T-cell (primary cell): Measurements from ENCODE around the gene HPRT1. TPM values are rescaled to one million over a fixed set of nuclear protein-coding genes. Genes with fewer than 3 reads are reported as not detected.
"Not testable (repeated sequence)": the region's sequence is repeated elsewhere in the genome, so short reads cannot be mapped to it uniquely, and the experiment has no call there.

Source experiments
- ATAC-seq, 4 experiments: fragments of 200-7000 bp in 3 of 4; fragments of 150-1000 bp in 1 of 4; cut with Tn5 transposase; replicated peaks in 1 of 4; 1 replicate in 3 of 4; 2 replicates in 1 of 4; pipeline ENCODE4 v1.10.0; 2021; ENCODE audit warnings: moderate library complexity in 3 of 4, mild to moderate bottlenecking in 2 of 4, moderate number of reproducible peaks in 1 of 4
- CTCF ChIA-PET, 2 donors: fragments of 300-600 bp; sonication (Branson Sonifier 250); formaldehyde crosslinking; loops; one replicate each; lab custom pipeline; 2022; ENCODE audit warnings: antibody characterized with exemption in 2 of 2; lab: Charles Lee
- POLR2A ChIA-PET, 2 donors: fragments of 300-600 bp; sonication (Branson Sonifier 250); formaldehyde crosslinking; loops; one replicate each; lab custom pipeline; 2022; ENCODE audit warnings: antibody characterized with exemption in 2 of 2; lab: Charles Lee
- DNase-seq, 35 experiments: peaks; one replicate each; pipeline versions ENCODE4 v3.0.0 to v3.0.0-alpha.2; 2013 to 2023
- H3K27ac ChIP-seq: one replicate; pipeline ENCODE4 v1.5.1; 2013; ENCODE audit warnings: low read length
- H3K27me3 ChIP-seq, 2 experiments: replicated peaks in 1 of 2; 1 replicate in 1 of 2; 2 replicates in 1 of 2; pipeline versions ENCODE4 v1.6.1 to v1.7.0; 2013; ENCODE audit warnings: low read length in 1 of 2, mixed read lengths in 1 of 2; ENCODE audit not compliant: control insufficient read depth in 2 of 2, insufficient read depth in 2 of 2; ENCODE audit errors: extremely low read depth in 1 of 2
- H3K36me3 ChIP-seq, 2 donors: 1 replicate in 1 of 2; 2 replicates in 1 of 2; pipeline versions ENCODE4 v1.6.1 to v1.7.0; 2013; ENCODE audit warnings: low read length in 1 of 2; ENCODE audit not compliant: control insufficient read depth in 2 of 2, insufficient read depth in 1 of 2; ENCODE audit errors: extremely low read depth in 1 of 2
- H3K4me1 ChIP-seq, 2 experiments: 1 replicate in 1 of 2; 2 replicates in 1 of 2; pipeline versions ENCODE4 v1.6.1 to v1.7.0; 2013; ENCODE audit warnings: low read length in 2 of 2, mixed read lengths in 1 of 2; ENCODE audit not compliant: insufficient read depth in 2 of 2, control insufficient read depth in 1 of 2; ENCODE audit errors: extremely low read depth in 1 of 2
- H3K4me3 ChIP-seq, 2 donors: 1 replicate in 1 of 2; 2 replicates in 1 of 2; pipeline versions ENCODE4 v1.5.1 to v1.7.0; 2013; ENCODE audit warnings: mild to moderate bottlenecking in 2 of 2, low read length in 1 of 2, moderate library complexity in 1 of 2; ENCODE audit not compliant: control insufficient read depth in 1 of 2; ENCODE audit errors: extremely low read depth in 1 of 2
- H3K9me3 ChIP-seq: 2 replicates; pipeline ENCODE4 v1.7.0; 2013
- H3K27ac Mint-ChIP-seq, 2 donors: one replicate each; pipeline ENCODE4 v1.8.0; 2020 to 2021; ENCODE audit warnings: mild to moderate bottlenecking in 2 of 2, mixed read lengths in 2 of 2
- H3K27me3 Mint-ChIP-seq, 2 donors: one replicate each; pipeline ENCODE4 v1.8.0; 2021 to 2022; ENCODE audit warnings: mixed read lengths in 2 of 2
- H3K36me3 Mint-ChIP-seq: one replicate; pipeline ENCODE4 v1.8.0; 2021; ENCODE audit warnings: mixed read lengths
- H3K4me1 Mint-ChIP-seq, 3 donors: one replicate each; pipeline ENCODE4 v1.8.0; 2020 to 2022; ENCODE audit warnings: mixed read lengths in 3 of 3, mild to moderate bottlenecking in 1 of 3
- H3K4me3 Mint-ChIP-seq, 3 donors: one replicate each; pipeline ENCODE4 v1.8.0; 2020 to 2022; ENCODE audit warnings: mild to moderate bottlenecking in 3 of 3, mixed read lengths in 3 of 3, moderate library complexity in 3 of 3
- H3K9me3 Mint-ChIP-seq, 3 donors: one replicate each; pipeline ENCODE4 v1.8.0; 2020 to 2022; ENCODE audit warnings: mixed read lengths in 3 of 3
- WGBS: methylation state at CpG from one replicate; pipeline ENCODE4 v1.1.5; 2013; ENCODE audit warnings: missing lambda C conversion rate; ENCODE audit not compliant: insufficient coverage; 5-methylcytosine and 5-hydroxymethylcytosine counted together
- total RNA-seq, 35 experiments: library from RNA in 6 of 35; stranded (reverse) in 6 of 35; fragments of 120-200 nt in 1 of 35; gene quantifications; one replicate each; pipeline versions ENCODE4 v1.2.1 to v1.2.4 and lab custom pipeline; 2013 to 2026

HPRT1 gene
- total RNA-seq, 5 donors from 2014 or later (not counting 1 experiment from before 2014, with no cell fraction given), result 16.0 to 24.8 (median 17.6) TPM

DNA sequence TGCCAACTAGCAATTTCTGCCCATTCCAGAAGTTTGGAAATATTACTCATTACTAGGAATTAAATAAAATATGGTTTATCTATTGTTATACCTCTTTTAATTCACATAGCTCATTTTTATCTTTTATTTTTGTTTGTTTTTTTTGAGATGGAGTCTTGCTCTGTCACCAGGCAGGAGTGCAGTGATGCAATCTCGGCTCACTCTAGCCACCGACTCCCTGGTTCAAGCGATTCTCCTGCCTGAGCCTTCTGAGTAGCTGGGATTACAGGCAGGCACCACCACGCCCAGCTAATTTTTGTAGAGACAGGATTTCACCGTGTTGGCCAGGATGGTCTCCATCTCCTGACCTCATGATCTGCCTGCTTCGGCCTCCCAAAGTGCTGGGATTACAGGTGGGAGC is 4.5 kb downstream of the HPRT1 start:
- H3K4me1 Mint-ChIP-seq, result peaks cover 0 to 17% (median 13%) of the 10 kb centered on the region in 3 donors
- H3K27me3 Mint-ChIP-seq, H3K4me1 ChIP-seq, H3K9me3 ChIP-seq, DNase-seq, H3K27ac Mint-ChIP-seq, H3K4me3 Mint-ChIP-seq, ATAC-seq, H3K36me3 Mint-ChIP-seq, H3K36me3 ChIP-seq, H3K4me3 ChIP-seq, H3K27ac ChIP-seq, H3K27me3 ChIP-seq, H3K9me3 Mint-ChIP-seq, CTCF ChIA-PET: not testable (repeated sequence)
- WGBS, result 92% methylated on average over 2 of the region's 6 CpGs
- POLR2A ChIA-PET, result interaction anchor here in 1 of 2 donors (0.7 kb wide), 1 partner anchor 12 kb away, joined by 3 read pairs; no protein-coding TSS in a partner anchor

DNA sequence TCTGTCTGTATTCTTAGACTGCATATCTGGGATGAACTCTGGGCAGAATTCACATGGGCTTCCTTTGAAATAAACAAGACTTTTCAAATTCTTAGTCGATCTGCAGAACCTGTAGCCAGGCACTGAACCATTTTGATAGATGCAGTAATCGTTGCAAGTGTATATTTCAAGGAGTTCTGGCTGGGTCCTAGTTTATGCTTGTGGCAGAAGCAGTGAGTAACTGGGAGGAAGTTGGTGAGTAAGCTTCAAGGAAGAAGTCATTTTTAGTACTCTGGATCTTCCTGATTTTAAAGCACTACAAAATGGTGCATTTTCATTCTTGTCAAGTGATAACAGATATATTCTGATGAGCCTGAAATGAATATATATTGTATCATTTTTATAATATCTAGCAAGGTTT is 9.5 kb downstream of the HPRT1 start:
- no peaks in the 10 kb centered on the region for H3K9me3 ChIP-seq
- H3K36me3 Mint-ChIP-seq, result no peaks in the 10 kb centered on the region
- no peaks in the 10 kb centered on the region for H3K4me1 ChIP-seq
- H3K27me3 ChIP-seq, result no peaks in the 10 kb centered on the region
- DNase-seq (no peak), ATAC-seq (no peak)
- H3K4me3 ChIP-seq, result no peak overlapping the region
- no peaks in the 10 kb centered on the region for H3K27me3 Mint-ChIP-seq
- WGBS, result no CpG with 5 or more reads among the region's 2 CpGs
- H3K9me3 Mint-ChIP-seq, result no peaks in the 10 kb centered on the region
- no peak overlapping the region for H3K4me3 Mint-ChIP-seq
- no peaks in the 10 kb centered on the region for H3K36me3 ChIP-seq
- POLR2A ChIA-PET, result no interaction called here
- no peak overlapping the region for H3K27ac Mint-ChIP-seq
- H3K4me1 Mint-ChIP-seq, result peaks cover 0 to 4% (median 3%) of the 10 kb centered on the region in 3 donors
- H3K27ac ChIP-seq, result no peak overlapping the region
- CTCF ChIA-PET, result no interaction called here

DNA sequence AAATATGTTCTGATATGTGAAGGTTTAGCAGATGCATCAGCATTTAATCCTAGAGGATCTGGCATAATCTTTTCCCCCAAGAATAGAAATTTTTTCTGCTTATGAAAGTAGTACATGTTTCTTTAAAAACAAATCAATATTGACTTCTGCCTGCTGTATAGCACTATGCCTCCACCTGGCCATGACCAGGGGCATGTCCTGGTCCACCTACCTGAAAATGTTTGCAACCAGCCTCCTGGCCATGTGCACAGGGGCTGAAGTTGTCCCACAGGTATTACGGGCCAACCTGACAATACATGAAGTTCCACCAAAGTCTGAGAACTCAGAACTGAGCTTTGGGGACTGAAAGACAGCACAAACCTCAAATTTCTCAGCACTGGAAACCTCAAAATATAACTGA is 10.0 kb downstream of the HPRT1 start:
- H3K27ac ChIP-seq, result no peak overlapping the region
- H3K27me3 ChIP-seq, result no peaks in the 10 kb centered on the region
- POLR2A ChIA-PET, result interaction anchor here in 1 of 2 donors (0.6 kb wide), 1 partner anchor 34 kb away, joined by 4 read pairs; no protein-coding TSS in a partner anchor
- Mint-ChIP-seq H3K4me3 (no peak overlapping the region), H3K4me1 (peaks cover 0 to 4% (median 3%) of the 10 kb centered on the region in 3 donors), H3K27me3 (no peaks in the 10 kb centered on the region), H3K27ac (no peak overlapping the region), H3K9me3 (no peaks in the 10 kb centered on the region), H3K36me3 (no peaks in the 10 kb centered on the region)
- ATAC-seq (no peak), DNase-seq (no peak)
- no peaks in the 10 kb centered on the region for H3K4me1 ChIP-seq
- CTCF ChIA-PET, result no interaction called here
- H3K9me3 ChIP-seq, result no peaks in the 10 kb centered on the region
- no peak overlapping the region for H3K4me3 ChIP-seq
- no peaks in the 10 kb centered on the region for H3K36me3 ChIP-seq
- WGBS, result no CpG with 5 or more reads among the region's 1 CpG

DNA sequence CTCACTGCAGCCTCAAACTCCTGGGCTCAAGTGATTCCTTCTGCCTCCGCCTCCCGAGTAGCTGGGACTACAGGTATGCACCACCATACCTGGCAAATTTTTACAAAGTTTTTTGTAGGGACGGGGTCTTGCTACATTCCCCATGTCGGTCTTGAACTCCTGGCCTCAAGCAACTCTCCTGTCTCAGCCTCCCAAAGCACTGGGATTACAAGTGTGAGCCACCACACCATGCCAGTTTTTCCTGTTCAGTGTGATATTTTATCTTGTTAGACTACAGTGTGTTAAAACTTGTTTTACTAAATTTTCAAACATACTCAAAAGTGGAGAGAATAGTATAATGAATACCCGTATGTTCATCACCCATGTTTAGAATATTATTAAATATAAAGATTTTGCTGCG is 12.1 kb downstream of the HPRT1 start:
- no peaks in the 10 kb centered on the region for H3K27me3 ChIP-seq
- Mint-ChIP-seq H3K27me3 (no peaks in the 10 kb centered on the region), H3K4me3 (no peak overlapping the region), H3K36me3 (peaks cover 7% of the 10 kb centered on the region), H3K9me3 (no peaks in the 10 kb centered on the region), H3K4me1 (peaks cover 0 to 4% (median 3%) of the 10 kb centered on the region in 3 donors), H3K27ac (no peak overlapping the region)
- H3K4me1 ChIP-seq, result no peaks in the 10 kb centered on the region
- POLR2A ChIA-PET, result no interaction called here
- no peak overlapping the region for H3K27ac ChIP-seq
- CTCF ChIA-PET, result no interaction called here
- ATAC-seq, result no peak
- no peak for DNase-seq
- no peak overlapping the region for H3K4me3 ChIP-seq
- no peaks in the 10 kb centered on the region for H3K36me3 ChIP-seq
- no peaks in the 10 kb centered on the region for H3K9me3 ChIP-seq
- no CpG with 5 or more reads among the region's 6 CpGs for WGBS

DNA sequence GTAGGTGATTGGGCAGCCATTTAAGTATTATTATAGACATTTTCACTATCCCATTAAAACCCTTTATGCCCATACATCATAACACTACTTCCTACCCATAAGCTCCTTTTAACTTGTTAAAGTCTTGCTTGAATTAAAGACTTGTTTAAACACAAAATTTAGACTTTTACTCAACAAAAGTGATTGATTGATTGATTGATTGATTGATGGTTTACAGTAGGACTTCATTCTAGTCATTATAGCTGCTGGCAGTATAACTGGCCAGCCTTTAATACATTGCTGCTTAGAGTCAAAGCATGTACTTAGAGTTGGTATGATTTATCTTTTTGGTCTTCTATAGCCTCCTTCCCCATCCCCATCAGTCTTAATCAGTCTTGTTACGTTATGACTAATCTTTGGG is 16.3 kb downstream of the HPRT1 start:
- no peaks in the 10 kb centered on the region for H3K9me3 ChIP-seq
- Mint-ChIP-seq H3K9me3 (no peaks in the 10 kb centered on the region), H3K27me3 (no peaks in the 10 kb centered on the region), H3K27ac (no peak overlapping the region), H3K4me3 (no peak overlapping the region), H3K36me3 (peaks cover 7% of the 10 kb centered on the region), H3K4me1 (no peaks in the 10 kb centered on the region)
- CTCF ChIA-PET, result no interaction called here
- no peak overlapping the region for H3K27ac ChIP-seq
- no peaks in the 10 kb centered on the region for H3K36me3 ChIP-seq
- POLR2A ChIA-PET, result interaction anchor here in 1 of 2 donors (0.5 kb wide), 1 partner anchor 429 kb away, joined by 7 read pairs; no protein-coding TSS in a partner anchor
- WGBS, result no CpG with 5 or more reads among the region's 1 CpG
- H3K27me3 ChIP-seq, result no peaks in the 10 kb centered on the region
- ATAC-seq (no peak), DNase-seq (no peak)
- H3K4me1 ChIP-seq, result no peaks in the 10 kb centered on the region
- no peak overlapping the region for H3K4me3 ChIP-seq

DNA sequence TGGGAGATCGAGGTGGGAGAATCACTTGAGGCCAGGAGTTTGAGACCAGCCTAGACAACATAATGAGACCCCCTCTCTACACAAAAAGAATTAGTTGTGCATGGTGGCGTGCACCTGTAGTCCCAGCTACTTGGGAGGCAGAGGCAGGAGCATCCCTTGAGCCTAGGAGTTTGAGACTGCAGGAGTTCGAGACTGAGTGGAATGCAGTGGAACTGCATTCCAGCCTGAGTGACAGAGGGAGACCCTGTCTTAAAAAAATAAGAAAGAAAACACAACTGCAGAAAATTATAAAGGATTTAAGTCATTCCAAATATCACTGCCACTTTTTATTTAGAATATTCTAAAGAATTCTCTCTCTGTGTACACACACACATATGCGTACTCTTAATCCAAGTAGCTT is 18.4 kb downstream of the HPRT1 start:
- Mint-ChIP-seq H3K4me1 (no peaks in the 10 kb centered on the region), H3K36me3 (peaks cover 7% of the 10 kb centered on the region), H3K4me3 (no peak overlapping the region), H3K27ac (no peak overlapping the region), H3K27me3 (no peaks in the 10 kb centered on the region), H3K9me3 (no peaks in the 10 kb centered on the region)
- H3K27ac ChIP-seq, result no peak overlapping the region
- CTCF ChIA-PET, result no interaction called here
- no peaks in the 10 kb centered on the region for H3K4me1 ChIP-seq
- POLR2A ChIA-PET, result no interaction called here
- ATAC-seq, result no peak
- H3K9me3 ChIP-seq, result no peaks in the 10 kb centered on the region
- no peaks in the 10 kb centered on the region for H3K36me3 ChIP-seq
- no peaks in the 10 kb centered on the region for H3K27me3 ChIP-seq
- no CpG with 5 or more reads among the region's 4 CpGs for WGBS
- DNase-seq, result no peak
- H3K4me3 ChIP-seq, result no peak overlapping the region

DNA sequence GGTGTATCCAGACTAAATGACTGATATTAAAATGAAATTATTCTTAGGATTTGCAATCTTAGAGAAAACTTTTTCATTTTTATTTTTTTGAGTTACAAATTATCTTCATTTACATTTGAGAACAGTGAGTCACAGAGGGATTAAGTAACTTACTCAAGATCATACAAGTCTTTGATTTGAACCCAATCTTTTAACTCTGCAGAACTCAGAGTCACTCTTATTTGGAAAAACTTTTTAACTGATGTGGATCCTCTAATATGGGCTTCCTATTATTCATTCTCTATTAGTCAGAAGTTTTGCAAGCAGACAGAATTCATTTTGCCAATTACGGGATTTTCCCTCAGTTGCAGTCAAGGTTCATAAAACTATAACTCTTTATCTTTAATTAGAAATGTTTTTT is 20.1 kb downstream of the HPRT1 start:
- ChIA-PET POLR2A (interaction anchor here in 1 of 2 donors (0.6 kb wide), 1 partner anchor 1008 kb away, joined by 4 read pairs; no protein-coding TSS in a partner anchor), CTCF (no interaction called here)
- Histone ChIP-seq H3K27ac (no peak overlapping the region), H3K4me3 (no peak overlapping the region), H3K9me3 (no peaks in the 10 kb centered on the region), H3K27me3 (no peaks in the 10 kb centered on the region), H3K36me3 (no peaks in the 10 kb centered on the region), H3K4me1 (no peaks in the 10 kb centered on the region)
- Mint-ChIP-seq H3K27ac (no peak overlapping the region), H3K4me3 (no peak overlapping the region), H3K36me3 (peaks cover 7% of the 10 kb centered on the region), H3K9me3 (no peaks in the 10 kb centered on the region), H3K4me1 (no peaks in the 10 kb centered on the region), H3K27me3 (no peaks in the 10 kb centered on the region)
- no peak for ATAC-seq
- no peak for DNase-seq
- WGBS, result no CpG with 5 or more reads among the region's 1 CpG
